Activated CD4-positive, CD25-positive, alpha-beta regulatory T cell treated with anti-CD3 and anti-CD28 coated beads, Interleukin-2, amount 50 U/mL, for 16 hours (primary cell): ENCODE measurements around the gene DOCK7.
"Not testable (repeated sequence)": the region's sequence is repeated elsewhere in the genome, so short reads cannot be mapped to it uniquely, and the experiment has no call there.

Source experiments
- DNase-seq: peaks from one replicate; pipeline ENCODE4 v3.0.0-alpha.2; 2020; ENCODE audit warnings: low read depth, low spot score

Gene DOCK7

DNA sequence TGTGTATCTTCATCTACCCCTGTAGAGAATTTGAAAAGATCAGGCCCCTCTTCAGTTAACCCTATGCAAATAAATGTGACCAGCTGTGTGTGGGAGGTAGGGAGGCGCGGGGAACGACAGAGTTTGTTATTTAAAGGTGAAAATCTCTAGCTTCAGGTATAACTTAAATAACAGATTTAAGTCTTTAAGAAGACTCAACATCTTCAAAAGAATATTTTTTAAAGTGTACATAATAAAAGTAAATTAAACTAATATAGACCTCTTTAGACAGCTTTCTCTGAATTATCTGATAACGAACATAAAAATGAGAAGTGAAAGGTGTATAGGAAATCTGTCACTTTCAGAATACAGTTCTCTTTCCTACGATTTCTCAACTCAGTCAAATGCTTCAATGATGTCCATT is 74.9 kb downstream of the DOCK7 start:
- no peak for DNase-seq

DNA sequence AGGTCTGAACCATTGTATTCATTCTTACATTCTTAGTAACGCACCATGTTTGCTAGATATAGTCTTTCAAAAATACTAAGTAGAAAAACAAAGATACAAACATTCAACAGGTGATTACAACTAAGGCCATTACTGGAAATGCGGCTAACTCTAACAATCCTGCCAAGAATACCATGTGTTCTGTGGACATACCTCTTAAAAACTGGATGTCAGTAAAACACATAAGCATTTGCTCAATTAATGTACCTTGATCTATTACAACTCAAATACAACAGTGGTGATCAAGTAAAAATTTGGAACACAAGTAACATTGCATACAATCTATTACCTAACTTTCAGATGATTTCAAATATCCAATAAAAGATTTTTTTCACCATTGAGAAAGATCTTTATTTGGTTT is 75.4 kb downstream of the DOCK7 start:
- no peak for DNase-seq

DNA sequence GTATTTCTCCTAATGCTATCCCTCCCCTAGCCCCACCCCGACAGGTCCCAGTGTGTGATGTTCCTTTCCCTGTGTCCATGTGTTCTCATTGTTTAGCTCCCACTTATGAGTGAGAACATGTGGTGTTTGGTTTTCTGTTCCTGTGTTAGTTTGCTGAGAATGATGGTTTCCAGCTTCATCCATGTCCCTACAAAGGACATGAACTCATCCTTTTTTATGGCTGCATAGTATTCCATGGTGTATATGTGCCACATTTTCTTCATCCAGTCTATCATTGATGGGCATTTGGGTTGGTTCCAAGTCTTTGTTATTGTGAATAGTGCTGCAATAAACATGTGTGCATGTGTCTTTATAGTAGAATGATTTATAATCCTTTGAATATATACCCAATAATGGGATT is 77.6 kb downstream of the DOCK7 start:
- DNase-seq = not testable (repeated sequence)

DNA sequence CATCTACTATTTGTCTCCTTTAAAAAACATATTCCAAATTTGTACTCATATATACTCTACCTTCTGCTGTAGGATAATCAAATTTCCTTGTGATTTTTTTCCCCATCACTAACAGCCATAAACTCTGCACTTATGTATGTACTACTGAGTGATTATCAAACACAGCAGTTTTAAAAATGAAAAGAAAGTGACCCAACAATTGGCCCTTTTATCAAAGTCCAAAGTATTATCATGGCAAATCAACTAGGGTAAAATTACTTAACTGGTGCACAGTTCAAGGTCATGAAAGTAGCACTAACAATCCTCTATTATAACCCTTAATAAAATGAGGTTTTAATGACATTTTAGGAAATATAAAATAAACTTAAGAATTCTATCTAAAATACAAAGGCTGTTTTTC is 79.3 kb downstream of the DOCK7 start:
- no peak for DNase-seq

DNA sequence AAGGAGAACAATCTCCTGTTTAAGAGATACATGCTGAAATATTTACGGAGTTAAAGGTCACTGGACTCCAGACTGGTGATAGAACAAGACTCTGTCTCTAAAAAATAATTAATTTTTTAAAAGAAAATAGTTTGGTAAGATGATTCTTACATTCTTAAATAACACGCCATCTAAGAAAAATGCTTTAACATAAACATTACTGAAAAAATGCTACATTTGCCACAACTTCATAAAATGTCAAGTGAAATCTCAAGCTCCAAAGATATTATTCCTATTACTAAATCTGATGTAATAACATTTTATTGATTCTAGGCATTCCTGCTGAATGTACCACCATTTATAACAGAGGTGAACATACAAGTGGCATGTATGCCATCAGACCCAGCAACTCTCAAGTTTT is 86.7 kb downstream of the DOCK7 start:
- no peak for DNase-seq

DNA sequence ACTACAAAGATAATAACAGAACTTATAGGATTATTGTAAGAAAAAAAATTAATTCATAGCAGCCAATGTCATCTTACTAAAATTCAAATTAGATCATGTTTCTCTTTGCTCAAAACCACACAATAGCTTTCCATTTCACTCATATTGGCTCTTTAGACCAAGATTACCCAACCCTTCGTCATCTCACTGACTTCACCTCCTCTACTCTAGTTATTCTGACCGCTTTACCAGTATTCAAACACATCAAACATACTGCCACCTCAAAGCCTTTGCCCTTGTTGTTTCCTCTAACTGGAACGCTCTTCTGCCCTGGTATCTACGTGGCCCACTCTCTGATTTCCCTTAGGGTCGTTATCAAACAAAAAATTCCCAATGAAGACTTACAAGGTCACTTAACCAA is 89.1 kb downstream of the DOCK7 start:
- no peak for DNase-seq

DNA sequence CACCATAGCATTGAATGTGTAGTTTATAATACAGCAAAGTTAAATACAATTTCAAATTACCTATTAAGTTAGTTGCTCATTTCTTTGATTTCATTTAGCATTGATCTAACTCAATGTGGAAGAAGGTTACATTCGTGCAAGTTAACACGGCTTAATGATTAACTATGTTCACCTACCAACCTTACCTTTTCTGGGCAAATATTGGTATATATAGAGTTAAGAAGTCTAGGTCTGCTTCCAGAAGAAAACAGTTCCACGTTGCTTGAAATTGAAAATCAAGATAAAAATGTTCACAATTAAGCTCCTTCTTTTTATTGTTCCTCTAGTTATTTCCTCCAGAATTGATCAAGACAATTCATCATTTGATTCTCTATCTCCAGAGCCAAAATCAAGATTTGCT is 90.9 kb downstream of the DOCK7 start, which contains the start of gene ANGPTL3:
Gene ANGPTL3, plus strand, starts transcription at position 240 of the 400 bp plus-strand sequence. Its CDS starts 47 bp downstream, at position 287.
- DNase-seq = no peak

DNA sequence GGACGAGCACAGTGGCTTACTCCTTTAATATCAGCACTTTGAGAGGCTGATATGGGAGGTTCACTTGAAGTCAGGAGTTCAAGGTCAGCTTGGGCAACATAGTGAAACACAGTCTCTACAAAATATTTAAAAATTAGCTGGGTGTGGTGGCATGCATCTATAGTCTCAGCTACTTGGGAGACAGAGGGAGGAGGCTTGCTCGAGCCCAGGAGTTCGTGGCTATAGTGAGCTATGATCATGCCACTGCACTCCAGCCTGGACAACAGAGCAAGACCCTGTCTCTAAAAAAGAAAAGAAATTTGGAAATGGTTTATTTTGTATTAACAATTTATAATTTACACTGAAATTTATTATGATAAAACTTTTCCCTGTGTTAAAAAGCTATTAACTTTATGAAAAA is 92.5 kb downstream of the DOCK7 start:
- DNase-seq = no peak

DNA sequence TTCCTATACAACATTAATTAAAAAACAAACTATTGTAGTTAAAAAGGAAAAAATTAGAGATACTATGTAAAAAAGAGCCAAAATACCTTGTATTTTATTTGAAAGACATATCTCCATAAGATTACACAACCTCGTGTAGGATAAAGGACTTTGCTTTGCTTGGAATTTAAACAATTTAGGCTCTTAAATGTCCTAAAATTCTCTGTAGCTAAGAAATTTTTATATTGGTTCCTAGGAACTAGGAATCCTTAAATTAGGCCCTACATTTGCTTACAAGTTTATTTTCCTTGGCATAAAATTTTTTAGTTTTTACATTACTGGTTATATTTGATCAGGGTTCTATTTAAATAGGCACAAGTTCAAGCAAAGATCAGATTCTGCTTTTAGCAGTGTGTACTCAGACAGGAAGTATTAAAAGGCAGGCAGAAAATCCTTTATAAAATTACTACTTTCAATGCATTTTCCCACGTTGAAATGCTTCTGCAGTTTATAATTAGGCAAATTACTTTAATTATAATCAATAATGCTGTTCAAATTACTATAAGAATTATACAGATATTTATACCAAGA is 94.3 kb downstream of the DOCK7 start:
- DNase-seq = no peak

DNA sequence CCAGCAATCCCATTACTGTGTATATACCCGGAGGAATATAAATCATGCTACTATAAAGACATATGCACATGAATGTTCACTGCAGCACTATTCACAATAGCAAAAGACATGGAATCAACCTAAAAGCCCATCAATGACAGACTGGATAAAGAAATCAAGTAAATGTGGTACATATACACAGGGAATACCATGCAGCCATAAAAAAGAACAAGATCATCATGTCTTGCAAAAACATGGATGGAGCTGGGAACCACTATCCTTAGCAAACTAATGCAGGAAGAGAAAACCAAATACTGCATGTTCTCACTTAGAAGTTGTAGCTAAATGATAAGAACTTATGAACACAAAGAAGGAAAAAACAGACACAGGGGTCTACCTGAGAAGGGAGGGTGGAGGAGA is 97.2 kb downstream of the DOCK7 start:
- DNase-seq = no peak

DNA sequence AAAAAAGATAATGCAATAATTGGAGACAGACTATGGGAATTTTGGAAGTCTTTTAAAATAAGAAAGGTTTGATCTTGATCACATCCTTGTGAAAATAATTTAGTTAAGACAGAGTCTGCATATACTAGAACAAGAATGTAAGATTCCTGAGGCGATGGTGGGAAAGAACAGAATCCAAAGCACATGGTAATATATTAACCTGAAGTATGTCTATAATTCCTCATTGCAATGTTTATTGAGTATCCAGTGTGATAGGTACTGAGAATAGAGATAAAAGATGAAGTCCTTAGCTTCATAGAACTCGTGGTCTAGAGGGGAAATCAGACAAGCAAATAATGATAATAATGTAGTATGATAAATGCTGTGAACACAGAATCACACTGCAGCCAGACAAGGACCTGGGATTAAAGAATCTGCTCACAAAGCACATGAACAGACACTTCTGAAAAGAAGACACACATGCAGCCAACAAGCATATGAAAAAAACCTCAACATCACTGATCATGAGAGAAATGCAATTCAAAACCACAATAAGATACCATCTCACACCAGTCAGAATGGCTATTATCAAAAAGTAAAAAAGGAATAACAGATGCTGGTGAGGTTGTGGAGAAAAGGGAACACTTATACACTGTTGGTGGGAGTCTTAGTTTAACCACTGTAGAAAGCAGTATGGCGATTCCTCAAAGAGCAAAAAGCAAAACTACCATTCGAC is 97.8 kb downstream of the DOCK7 start:
- DNase-seq = no peak

DNA sequence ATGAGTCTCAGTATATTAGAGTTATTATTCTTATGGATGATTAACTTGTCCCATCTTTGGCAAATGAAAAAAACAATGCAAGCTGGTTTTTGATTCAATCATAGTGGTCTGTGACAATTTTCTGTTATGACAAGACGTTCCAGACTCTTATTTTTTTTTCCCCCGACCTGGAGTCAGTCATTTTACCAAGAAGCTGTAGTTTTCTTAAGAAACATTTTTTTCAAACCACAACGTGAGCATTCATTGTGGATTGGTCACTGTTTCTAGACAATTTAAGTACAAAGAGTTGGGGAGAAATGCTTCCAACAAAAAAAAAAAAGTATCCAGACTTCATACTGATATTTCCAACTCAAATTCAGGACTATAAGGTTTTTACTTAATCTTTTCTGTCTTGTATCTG is 98.9 kb downstream of the DOCK7 start:
- no peak for DNase-seq

DNA sequence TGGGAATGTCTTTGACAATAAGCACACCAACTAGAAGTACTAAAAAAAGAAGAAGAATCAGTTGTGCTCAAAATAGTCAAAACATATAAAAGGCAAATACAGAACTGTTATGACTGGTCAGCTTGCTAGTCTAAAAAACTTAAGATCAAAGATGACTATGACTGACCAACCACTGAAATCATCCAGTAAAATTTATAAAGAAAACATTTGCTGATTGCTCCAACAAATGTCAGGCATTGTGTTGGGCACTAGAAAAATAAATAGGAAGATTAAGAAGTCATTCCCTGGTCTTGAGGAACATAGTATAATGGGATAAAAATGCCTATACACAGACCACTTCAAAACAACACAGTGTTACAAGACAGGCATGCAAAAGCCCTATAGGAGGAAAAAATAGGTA is 100.2 kb downstream of the DOCK7 start:
- DNase-seq = no peak

DNA sequence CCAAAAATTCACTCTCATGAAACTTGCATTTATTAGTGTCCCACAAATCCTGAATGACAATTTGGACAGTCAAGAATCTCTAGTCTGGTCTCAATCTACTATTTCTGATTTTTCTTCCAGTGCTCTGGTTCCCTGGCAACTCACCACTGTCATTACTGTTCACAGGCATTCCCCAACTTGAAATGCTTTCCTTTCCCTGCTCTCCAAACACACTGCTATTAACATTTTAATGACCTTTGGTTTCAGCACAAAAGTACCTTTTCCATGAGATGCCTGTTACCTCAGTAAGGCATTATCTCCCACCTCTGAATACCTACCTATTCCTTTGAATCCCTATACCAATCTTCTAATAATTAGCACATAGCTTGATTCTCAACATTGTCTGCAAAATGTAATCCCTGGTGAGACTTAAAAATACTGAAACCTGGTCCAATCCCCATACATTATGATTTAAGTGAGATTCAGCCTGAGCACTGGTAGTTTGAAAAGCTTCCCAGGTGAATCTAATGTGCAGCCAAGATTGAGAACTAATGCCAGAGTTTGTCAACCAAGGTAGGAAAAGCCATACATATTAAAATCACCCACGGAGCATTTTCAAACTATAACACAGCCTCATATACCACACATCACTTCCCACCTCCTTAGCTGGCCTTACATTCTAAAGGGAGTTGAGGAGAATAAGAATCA is 102.6 kb downstream of the DOCK7 start:
- DNase-seq = no peak

DNA sequence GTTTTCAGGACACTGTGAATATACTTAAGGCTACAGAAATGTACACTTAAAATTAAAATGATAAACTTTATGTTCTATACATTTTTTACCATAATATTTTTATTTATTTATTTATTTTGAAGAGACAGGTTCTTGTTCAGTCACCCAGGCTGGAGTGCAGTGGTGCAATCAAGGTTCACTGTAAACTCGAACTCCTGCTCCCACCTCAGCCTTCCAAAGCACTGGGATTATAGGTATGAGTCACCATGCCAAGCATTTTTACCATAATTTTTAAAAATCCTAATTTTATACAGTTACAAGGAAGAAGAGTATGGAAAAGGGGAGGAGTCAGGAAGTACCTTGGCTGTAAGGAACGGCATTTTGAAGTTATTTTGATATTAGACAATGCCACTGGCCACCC is 114.5 kb downstream of the DOCK7 start:
- no peak for DNase-seq

DNA sequence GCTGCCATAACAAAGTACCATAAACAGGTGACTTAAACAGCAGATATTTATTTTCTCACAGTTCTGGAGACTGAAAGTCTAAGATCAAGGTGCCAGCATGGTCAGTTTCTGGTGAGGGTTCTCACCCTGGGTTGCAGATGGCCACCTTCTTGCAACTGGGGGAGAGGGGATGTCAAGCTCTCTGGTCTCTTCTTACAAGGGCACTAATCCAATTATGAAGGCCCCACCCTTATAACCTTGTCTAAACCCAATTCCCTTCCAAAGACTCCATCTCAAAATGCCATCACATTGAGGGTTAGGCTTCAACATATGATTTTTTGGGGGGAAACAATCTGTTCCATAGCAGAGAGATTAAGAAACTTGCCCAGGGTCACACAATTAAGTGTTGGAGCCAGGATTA is 115.7 kb downstream of the DOCK7 start:
- no peak for DNase-seq

DNA sequence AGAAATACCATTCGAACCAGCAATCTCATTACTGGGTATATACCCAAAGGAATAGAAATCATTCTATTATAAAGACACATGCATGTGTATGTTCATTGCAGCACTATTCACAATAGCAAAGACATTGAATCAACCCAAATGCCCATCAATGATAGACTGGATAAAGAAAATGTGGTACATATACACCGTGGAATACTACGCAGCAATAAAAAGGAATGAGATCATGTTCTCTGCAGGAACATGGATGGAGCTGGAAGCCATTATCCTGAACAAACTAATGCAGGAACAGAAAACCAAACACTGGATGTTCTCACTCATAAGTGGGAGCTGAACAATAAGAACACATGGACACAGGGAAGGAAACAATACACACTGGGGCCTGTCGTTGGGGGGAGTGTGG is 116.7 kb downstream of the DOCK7 start:
- DNase-seq = not testable (repeated sequence)

DNA sequence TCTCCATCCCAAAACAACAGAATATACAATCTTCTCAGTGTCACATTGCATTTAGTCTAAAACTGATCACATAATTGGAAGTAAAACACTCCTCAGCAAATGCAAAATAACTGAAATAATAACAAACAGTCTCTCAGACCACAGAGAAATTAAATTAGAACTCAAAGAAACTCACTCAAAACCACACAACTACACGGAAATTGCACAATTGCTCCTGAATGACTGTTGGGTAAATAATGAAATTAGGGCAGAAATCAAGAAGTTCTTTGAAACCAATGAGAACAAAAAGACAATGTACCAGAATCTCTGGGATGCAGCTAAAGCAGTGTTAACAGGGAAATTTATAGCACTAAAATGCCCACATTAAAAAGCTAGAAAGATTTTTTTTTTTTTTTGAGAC is 120.3 kb downstream of the DOCK7 start:
- DNase-seq = not testable (repeated sequence)

DNA sequence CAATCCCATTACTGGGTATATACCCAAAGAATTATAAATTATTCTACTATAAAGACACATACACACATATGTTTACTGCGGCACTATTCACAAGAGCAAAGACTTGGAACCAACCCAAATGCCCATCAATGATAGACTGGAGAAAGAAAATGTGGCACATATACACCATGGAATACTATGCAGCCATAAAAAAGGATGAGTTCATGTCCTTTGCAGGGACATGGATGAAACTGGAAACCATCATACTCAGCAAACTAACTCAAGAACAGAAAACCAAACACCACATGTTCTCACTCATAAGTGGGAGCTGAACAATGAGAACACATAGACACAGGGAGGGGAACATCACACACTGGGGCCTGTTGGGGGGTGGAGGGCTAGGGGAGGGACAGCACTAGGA is 121.0 kb downstream of the DOCK7 start:
- DNase-seq = not testable (repeated sequence)

DNA sequence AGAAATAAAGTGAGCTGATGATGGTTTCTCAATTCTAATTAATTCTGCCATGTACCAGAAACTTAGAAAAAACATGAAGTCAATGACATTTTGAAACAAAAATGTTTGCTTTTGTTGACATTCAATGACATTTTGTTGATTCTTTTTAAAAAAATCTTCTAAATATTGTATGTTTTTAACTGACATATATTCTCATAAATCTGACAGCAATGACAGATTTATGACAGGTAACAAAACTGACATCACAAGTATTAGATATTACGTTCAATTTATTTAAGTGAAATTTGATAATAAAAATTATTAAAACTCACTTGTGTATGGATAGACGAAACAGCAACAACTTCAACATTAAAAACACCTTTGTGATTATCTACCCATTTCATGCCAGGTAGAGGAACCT is 126.9 kb downstream of the DOCK7 start:
- DNase-seq = no peak

DNA sequence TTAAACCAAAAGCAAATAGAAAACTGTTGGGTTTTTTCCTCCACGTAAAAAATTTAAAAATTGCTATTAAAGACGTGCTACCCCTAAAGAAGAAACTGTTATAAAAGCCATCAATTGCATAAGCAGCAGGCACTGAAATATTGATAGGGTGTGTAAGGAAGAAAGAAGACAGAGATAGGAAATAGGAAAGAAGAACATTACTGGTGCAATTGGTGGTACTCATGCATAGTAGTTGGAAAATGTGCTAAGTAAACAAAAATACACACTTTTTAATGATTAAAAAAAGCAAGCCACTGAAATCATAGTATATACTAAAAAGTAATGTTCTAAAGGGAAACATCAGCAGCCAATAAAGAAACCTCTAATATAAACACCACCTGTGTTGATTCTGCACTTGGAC is 143.6 kb downstream of the DOCK7 start:
- no peak for DNase-seq

DNA sequence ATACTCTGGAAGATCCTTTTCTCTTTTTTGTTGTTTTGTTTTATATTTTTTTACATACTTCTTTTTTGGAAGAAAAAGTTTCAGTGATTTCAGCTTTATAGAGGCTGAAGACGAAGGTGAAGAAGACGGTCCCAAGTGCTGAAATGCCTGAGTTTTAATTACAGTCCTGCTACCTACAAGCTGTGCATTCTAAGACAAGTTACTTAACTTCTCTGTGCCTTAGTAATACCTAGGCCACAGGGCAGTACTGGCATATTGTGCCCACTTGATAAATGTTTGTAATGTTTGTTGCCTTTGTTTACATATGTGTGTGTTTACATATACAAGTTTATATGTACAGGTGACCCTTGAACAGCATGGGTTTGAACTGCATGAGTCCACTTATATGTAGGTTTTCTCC is 147.1 kb downstream of the DOCK7 start:
- no peak for DNase-seq

DNA sequence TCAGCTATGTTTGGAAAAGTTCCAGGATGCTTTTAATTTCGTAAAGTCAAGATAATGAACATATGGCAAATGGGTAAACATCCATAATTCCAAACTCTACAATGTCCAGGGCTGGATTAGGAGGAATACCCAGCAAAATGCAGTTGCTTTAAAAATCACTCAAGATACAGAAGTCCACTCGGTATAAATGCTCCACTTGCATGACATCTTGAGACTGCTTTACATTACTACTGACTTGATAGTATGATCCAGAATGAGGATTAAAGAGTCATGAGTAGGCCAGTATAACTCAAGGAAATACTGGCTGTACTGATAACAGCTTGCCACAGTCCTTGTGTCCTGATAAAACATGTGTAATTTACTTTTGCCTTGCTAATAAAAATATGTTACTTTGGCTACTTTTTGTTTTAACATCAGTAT is 149.1 kb downstream of the DOCK7 start:
- no peak for DNase-seq
